HG02981 (cell line): Measurements from ENCODE around the gene NLN.
A peak's percentile ranks its signal among the peaks of the same experiment; 100 is the strongest.
"Not testable (repeated sequence)": the region's sequence is repeated elsewhere in the genome, so short reads cannot be mapped to it uniquely, and the experiment has no call there.

ENCODE experiments used
- ATAC-seq: cut with Tn5 transposase; IDR thresholded peaks from one replicate; pipeline ENCODE4 v1.9.1; 2021; ENCODE audit warnings: mild to moderate bottlenecking, moderate library complexity; ENCODE audit not compliant: unreplicated experiment

The NLN gene

GRCh38 chr5:65721720-65722574 is at the start of gene NLN, which contains the start of gene SGTB:
Gene NLN, plus strand, starts transcription at chr5:65722205. Its CDS starts 169 bp downstream, at chr5:65722374.
Gene SGTB, minus strand, starts transcription at chr5:65722109. Its CDS starts 1,302 bp downstream, at chr5:65720807.
- ATAC-seq = peak; percentile 90

- no peak for ATAC-seq
Observed at GRCh38 chr5:65672796-65673195, 49.2 kb upstream of the NLN start.

- no peak for ATAC-seq
Observed at GRCh38 chr5:65674749-65675148, 47.3 kb upstream of the NLN start.

GRCh38 chr5:65676056-65676455 is 45.9 kb upstream of the NLN start:
- ATAC-seq = not testable (repeated sequence)

- ATAC-seq = no peak
Observed at GRCh38 chr5:65682148-65682547, 39.9 kb upstream of the NLN start.

GRCh38 chr5:65693121-65693520 is 28.9 kb upstream of the NLN start:
- ATAC-seq = no peak

- ATAC-seq = no peak
Observed at GRCh38 chr5:65695162-65695755, 26.7 kb upstream of the NLN start.

GRCh38 chr5:65695896-65696295 is 26.1 kb upstream of the NLN start:
- ATAC-seq = no peak

- no peak for ATAC-seq
Observed at GRCh38 chr5:65696892-65697291, 25.1 kb upstream of the NLN start.

- ATAC-seq = no peak
Observed at GRCh38 chr5:65699338-65699737, 22.7 kb upstream of the NLN start.

- no peak for ATAC-seq
Observed at GRCh38 chr5:65702036-65702435, 20.0 kb upstream of the NLN start.

GRCh38 chr5:65704621-65705239 is 17.3 kb upstream of the NLN start:
- no peak for ATAC-seq

GRCh38 chr5:65707663-65708062 is 14.3 kb upstream of the NLN start:
- no peak for ATAC-seq

- ATAC-seq = no peak
Observed at GRCh38 chr5:65708145-65708544, 13.9 kb upstream of the NLN start.

GRCh38 chr5:65718576-65719310 is 3.3 kb upstream of the NLN start:
- no peak for ATAC-seq

- no peak for ATAC-seq
Observed at GRCh38 chr5:65721050-65721719, 820 bp upstream of the NLN start.

GRCh38 chr5:65722575-65723403 is 784 bp downstream of the NLN start:
- no peak for ATAC-seq

GRCh38 chr5:65727491-65728156 is 5.6 kb downstream of the NLN start:
- no peak for ATAC-seq

GRCh38 chr5:65728218-65728617 is 6.2 kb downstream of the NLN start:
- no peak for ATAC-seq
